HepG2 (cell line): Measurements from ENCODE around the gene SLC16A1.
"Not testable (repeated sequence)": the region's sequence is repeated elsewhere in the genome, so short reads cannot be mapped to it uniquely, and the experiment has no call there.

Experiments
- ARNT ChIP-seq: fragments of 450-650 bp; IDR thresholded peaks from 2 replicates; pipeline ENCODE4 v1.6.1; 2017
- ATF3 ChIP-seq: sonication (generic); formaldehyde crosslinking; IDR thresholded peaks from 2 replicates; pipeline ENCODE4 v1.4.0; 2020; ENCODE audit warnings: missing genetic modification reagents
- CREM ChIP-seq, 2 experiments: sonication (generic) in 1 of 2; formaldehyde crosslinking in 1 of 2; IDR thresholded peaks; 2 replicates each; pipeline versions ENCODE4 v1.4.0 to v1.6.1; 2016 to 2020; ENCODE audit warnings: antibody characterized with exemption in 1 of 2, mild to moderate bottlenecking in 1 of 2, missing genetic modification reagents in 1 of 2
- CTCF ChIP-seq: sonication (generic); formaldehyde crosslinking; IDR thresholded peaks from 2 replicates; pipeline ENCODE4 v1.5.0; 2020; ENCODE audit warnings: mild to moderate bottlenecking, missing genetic modification reagents, moderate library complexity
- GTF3A ChIP-seq: sonication (generic); formaldehyde crosslinking; conservative IDR thresholded peaks from 2 replicates; pipeline ENCODE4 v1.4.0; 2020; ENCODE audit warnings: mild to moderate bottlenecking, missing genetic modification reagents
- POLR2A ChIP-seq, 2 experiments: IDR thresholded peaks; 2 replicates each; pipeline ENCODE4 v1.6.1; 2011; ENCODE audit warnings: low read depth in 2 of 2, low read length in 2 of 2, mild to moderate bottlenecking in 1 of 2, moderate library complexity in 1 of 2; ENCODE audit not compliant: insufficient read depth in 1 of 2
- POLR2AphosphoS5 ChIP-seq: IDR thresholded peaks from 2 replicates; pipeline ENCODE4 v1.6.1; 2012; ENCODE audit warnings: low read depth, low read length
- THAP7 ChIP-seq: sonication (generic); formaldehyde crosslinking; IDR thresholded peaks from 2 replicates; pipeline ENCODE4 v1.8.1; 2023; ENCODE audit warnings: mild to moderate bottlenecking, missing genetic modification reagents
- USF2 ChIP-seq, 2 experiments: sonication (generic) in 1 of 2; formaldehyde crosslinking in 1 of 2; IDR thresholded peaks; 2 replicates each; pipeline versions ENCODE4 v1.5.1 to v1.6.1; 2011 to 2020; ENCODE audit warnings: borderline replicate concordance in 1 of 2, low read depth in 1 of 2, low read length in 1 of 2, mild to moderate bottlenecking in 1 of 2, missing genetic modification reagents in 1 of 2, moderate library complexity in 1 of 2
- ZNF460 ChIP-seq: sonication (generic); formaldehyde crosslinking; IDR thresholded peaks from 2 replicates; pipeline ENCODE4 v1.5.1; 2020; ENCODE audit warnings: missing genetic modification reagents, mild to moderate bottlenecking, borderline replicate concordance
- TF ChIP-seq, protein P1 (sequence below): sonication (generic); formaldehyde crosslinking; IDR thresholded peaks from 2 replicates; pipeline ENCODE4 v1.4.0; 2020; ENCODE audit warnings: missing genetic modification reagents, borderline replicate concordance

DNA sequence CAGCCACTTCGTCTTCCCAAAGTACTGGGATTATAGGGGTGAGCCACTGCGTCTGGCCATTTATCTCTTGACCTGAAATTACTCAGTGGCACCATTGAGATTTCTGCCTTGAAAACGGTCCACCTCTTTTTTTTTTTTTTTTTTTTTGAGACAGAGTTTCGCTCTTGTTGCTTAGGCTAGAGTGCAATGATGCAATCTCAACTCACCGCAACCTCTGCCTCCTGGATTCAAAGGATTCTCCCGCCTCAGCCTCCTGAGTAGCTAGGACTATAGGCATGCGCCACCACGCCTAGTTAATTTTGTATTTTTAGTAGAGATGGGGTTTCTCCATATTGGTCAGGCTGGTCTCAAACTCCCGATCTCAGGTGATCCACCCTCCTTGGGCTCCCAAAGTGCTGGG is 39.0 kb upstream of the SLC16A1 start:
- TF ChIP-seq CREM (IDR thresholded peaks at IDR 0.05); CREM (CRISPR knock-in tag; IDR thresholded peaks at IDR 0.05); THAP7 (CRISPR knock-in tag); POLR2AphosphoS5; GTF3A; POLR2A (IDR thresholded peaks at IDR 0.05; ENCODE audit: insufficient read depth in 1 of 2, low read depth in 2 of 2, low read length in 2 of 2); ATF3 (CRISPR knock-in tag); CTCF (CRISPR knock-in tag); USF2 (IDR thresholded peaks at IDR 0.05; ENCODE audit: low read depth, low read length); USF2 (CRISPR knock-in tag; IDR thresholded peaks at IDR 0.05; ENCODE audit: borderline replicate concordance); ZNF460; ARNT: not testable (repeated sequence)
- TF ChIP-seq, protein P1, sequence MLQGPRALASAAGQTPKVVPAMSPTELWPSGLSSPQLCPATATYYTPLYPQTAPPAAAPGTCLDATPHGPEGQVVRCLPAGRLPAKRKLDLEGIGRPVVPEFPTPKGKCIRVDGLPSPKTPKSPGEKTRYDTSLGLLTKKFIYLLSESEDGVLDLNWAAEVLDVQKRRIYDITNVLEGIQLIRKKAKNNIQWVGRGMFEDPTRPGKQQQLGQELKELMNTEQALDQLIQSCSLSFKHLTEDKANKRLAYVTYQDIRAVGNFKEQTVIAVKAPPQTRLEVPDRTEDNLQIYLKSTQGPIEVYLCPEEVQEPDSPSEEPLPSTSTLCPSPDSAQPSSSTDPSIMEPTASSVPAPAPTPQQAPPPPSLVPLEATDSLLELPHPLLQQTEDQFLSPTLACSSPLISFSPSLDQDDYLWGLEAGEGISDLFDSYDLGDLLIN (CRISPR knock-in tag), result not testable (repeated sequence)
